ENCODE results near the gene KCTD1.

KCTD1 gene

DNA sequence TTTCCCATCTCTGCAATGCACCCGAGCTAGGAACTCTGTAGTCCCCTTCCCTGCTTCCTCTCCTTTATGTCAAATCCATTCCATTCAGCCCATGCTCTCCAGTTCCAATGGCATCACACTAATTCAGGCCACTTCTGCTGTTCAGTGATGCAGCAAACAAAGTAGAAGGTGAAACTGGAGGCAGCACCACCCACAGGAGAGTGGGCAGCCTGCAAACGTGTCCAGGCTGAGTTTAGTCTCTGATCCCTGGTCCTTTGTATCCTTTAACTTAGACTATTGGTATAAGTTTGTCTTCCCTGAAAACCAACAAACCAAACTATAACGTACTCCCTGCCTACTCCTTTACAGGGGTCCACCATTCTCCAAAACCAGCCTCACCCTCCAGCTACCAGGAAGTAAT lies 14.7 kb upstream of the KCTD1 start:
- Histone ChIP-seq H3K4me3 (replicated peaks; ENCODE audit: low read depth, low read length) (no peak overlapping the region), H3K36me3 (ENCODE audit: control insufficient read depth, insufficient read depth, low read length) (no peaks in the 10 kb centered on the region), H3K27me3 (replicated peaks; ENCODE audit: control insufficient read depth, insufficient read depth, low read length) (no peaks in the 10 kb centered on the region)
- TF ChIP-seq, protein P1, sequence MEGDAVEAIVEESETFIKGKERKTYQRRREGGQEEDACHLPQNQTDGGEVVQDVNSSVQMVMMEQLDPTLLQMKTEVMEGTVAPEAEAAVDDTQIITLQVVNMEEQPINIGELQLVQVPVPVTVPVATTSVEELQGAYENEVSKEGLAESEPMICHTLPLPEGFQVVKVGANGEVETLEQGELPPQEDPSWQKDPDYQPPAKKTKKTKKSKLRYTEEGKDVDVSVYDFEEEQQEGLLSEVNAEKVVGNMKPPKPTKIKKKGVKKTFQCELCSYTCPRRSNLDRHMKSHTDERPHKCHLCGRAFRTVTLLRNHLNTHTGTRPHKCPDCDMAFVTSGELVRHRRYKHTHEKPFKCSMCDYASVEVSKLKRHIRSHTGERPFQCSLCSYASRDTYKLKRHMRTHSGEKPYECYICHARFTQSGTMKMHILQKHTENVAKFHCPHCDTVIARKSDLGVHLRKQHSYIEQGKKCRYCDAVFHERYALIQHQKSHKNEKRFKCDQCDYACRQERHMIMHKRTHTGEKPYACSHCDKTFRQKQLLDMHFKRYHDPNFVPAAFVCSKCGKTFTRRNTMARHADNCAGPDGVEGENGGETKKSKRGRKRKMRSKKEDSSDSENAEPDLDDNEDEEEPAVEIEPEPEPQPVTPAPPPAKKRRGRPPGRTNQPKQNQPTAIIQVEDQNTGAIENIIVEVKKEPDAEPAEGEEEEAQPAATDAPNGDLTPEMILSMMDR (IDR thresholded peaks at IDR 0.05; ENCODE audit: insufficient read depth, low read length, poor library complexity, severe bottlenecking), result no peak
- DNase-seq (ENCODE audit: extremely low read depth, insufficient read length), result no peak

DNA sequence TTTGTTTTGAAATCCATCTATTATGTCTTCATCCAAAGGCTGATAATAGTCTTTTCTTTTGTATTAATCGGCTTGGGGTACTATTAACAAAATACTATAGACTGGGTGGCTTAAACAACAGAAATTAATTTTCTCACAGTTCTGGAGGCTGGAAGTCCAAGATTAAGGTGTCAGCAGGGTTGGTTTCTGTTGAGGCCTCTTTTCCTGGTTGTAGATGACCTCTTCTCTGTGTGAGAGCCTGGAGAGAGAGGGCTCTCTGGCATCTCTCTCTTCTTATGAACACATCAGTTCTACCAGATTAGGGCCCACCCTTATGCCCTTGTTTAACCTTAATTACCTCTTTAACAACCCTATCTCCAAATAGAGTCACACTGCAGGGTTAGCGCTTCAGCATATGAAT lies 14.2 kb upstream of the KCTD1 start:
- TF ChIP-seq, protein P1 (IDR thresholded peaks at IDR 0.05; ENCODE audit: insufficient read depth, low read length, poor library complexity, severe bottlenecking), result no peak
- H3K27me3 ChIP-seq (replicated peaks; ENCODE audit: control insufficient read depth, insufficient read depth, low read length), result no peaks in the 10 kb centered on the region
- no peak for DNase-seq (ENCODE audit: extremely low read depth, insufficient read length)
- no peak overlapping the region for H3K4me3 ChIP-seq (replicated peaks; ENCODE audit: low read depth, low read length)
- H3K36me3 ChIP-seq (ENCODE audit: control insufficient read depth, insufficient read depth, low read length), result no peaks in the 10 kb centered on the region

DNA sequence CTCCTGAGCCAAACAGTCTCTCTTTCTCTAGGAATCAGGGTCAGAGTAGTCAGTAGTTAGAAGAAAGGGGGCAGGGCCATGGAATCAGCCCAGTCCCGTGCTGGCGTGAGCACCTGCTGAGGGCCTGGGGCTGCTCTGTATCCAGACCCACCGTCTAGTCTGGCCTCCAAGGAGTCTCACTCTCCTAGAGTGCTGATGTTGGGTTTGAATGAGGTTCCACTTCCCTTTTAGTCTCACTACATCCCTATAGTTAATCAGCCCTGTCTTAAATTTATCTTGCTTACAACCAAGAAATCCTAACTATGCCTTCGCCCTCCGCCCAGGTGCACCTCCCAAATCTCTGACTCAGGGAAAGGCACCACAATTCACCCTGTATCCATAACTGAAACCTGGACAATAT lies 13.4 kb upstream of the KCTD1 start:
- DNase-seq (ENCODE audit: extremely low read depth, insufficient read length), result no peak
- Histone ChIP-seq H3K27me3 (replicated peaks; ENCODE audit: control insufficient read depth, insufficient read depth, low read length) (no peaks in the 10 kb centered on the region), H3K36me3 (ENCODE audit: control insufficient read depth, insufficient read depth, low read length) (no peaks in the 10 kb centered on the region), H3K4me3 (replicated peaks; ENCODE audit: low read depth, low read length) (no peak overlapping the region)
- TF ChIP-seq, protein P1 (IDR thresholded peaks at IDR 0.05; ENCODE audit: insufficient read depth, low read length, poor library complexity, severe bottlenecking), result no peak

DNA sequence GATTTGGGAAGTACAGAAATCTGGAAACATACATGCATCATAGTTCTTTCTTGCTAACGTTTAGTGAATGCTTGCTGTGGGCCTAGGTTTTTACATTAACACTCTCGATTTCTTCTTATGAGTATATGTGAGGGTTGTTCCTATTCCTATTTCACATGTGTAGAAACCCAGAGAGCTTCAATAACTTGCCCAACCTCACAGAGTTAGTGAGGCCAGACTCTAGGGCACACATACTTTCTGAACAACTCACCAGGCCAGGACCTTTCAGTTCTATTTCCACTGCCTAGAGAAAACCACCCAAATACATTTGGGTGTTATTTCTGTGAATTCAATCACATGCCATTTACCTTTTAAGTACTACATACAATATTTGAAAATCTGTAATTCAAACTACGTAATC lies 8.2 kb upstream of the KCTD1 start:
- H3K4me3 ChIP-seq (replicated peaks; ENCODE audit: low read depth, low read length), result no peak overlapping the region
- no peaks in the 10 kb centered on the region for H3K27me3 ChIP-seq (replicated peaks; ENCODE audit: control insufficient read depth, insufficient read depth, low read length)
- DNase-seq (ENCODE audit: extremely low read depth, insufficient read length), result peak; percentile 20
- H3K36me3 ChIP-seq (ENCODE audit: control insufficient read depth, insufficient read depth, low read length), result no peaks in the 10 kb centered on the region
- TF ChIP-seq, protein P1 (IDR thresholded peaks at IDR 0.05; ENCODE audit: insufficient read depth, low read length, poor library complexity, severe bottlenecking), result no peak

DNA sequence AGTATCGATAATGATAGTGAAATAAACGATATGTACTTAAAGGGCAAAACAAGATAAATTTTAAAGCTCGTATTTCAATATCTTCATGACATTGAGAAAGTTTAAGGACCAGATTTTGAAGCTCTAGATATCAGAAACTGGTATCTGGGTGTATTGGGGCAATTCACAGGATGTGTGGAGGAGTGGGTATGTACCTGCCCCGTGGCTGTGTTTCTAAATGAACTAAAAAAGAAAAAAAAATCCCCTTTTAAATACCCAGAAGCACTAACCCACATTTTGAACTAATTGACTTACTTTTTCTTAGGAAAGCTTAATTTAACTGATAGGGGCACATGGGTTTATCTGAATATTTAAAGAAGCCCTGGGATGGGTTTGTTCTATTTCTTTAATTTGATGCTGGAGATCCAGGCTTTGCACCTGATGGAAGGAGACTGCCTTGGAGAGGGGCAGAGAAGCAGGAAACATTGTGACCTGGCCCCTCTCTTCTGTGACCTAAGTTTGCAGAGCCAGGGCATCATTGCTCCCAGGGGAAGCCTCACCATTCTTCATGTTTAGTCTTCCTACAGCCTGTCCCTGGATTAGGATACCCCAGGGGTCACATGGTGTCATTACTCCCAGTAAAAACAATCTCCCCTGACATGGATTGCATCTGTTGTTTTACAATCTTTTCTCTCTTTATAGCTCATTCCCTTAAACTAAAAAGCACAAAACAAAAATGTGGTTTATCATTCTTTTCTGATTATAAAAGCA lies 7.6 kb upstream of the KCTD1 start:
- DNase-seq (ENCODE audit: extremely low read depth, insufficient read length), result no peak
- Histone ChIP-seq H3K36me3 (ENCODE audit: control insufficient read depth, insufficient read depth, low read length) (no peaks in the 10 kb centered on the region), H3K4me3 (replicated peaks; ENCODE audit: low read depth, low read length) (no peak overlapping the region), H3K27me3 (replicated peaks; ENCODE audit: control insufficient read depth, insufficient read depth, low read length) (no peaks in the 10 kb centered on the region)
- TF ChIP-seq, protein P1 (IDR thresholded peaks at IDR 0.05; ENCODE audit: insufficient read depth, low read length, poor library complexity, severe bottlenecking), result no peak

DNA sequence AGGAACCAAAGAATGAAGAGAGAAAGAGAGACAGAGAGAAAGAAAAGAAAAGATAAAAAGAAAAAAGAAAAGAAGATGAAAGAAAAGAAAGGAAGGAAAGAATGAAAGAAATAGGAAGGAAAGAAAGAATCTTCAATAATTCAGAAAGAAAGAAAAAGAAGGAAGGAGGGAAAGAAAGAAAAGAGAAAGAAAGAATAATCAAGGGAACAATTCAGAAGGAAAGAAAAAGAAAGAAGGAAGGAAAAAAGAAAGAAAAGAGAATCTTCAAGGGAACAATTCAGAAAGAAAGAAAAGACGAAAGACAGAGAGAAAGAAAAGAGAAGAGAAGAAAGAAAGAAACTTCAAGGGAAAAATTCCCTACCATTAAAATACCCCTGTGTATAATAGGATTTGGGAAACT lies 5.6 kb upstream of the KCTD1 start:
- Histone ChIP-seq H3K36me3 (ENCODE audit: control insufficient read depth, insufficient read depth, low read length) (no peaks in the 10 kb centered on the region), H3K27me3 (replicated peaks; ENCODE audit: control insufficient read depth, insufficient read depth, low read length) (no peaks in the 10 kb centered on the region), H3K4me3 (replicated peaks; ENCODE audit: low read depth, low read length) (no peak overlapping the region)
- no peak for DNase-seq (ENCODE audit: extremely low read depth, insufficient read length)
- TF ChIP-seq, protein P1 (IDR thresholded peaks at IDR 0.05; ENCODE audit: insufficient read depth, low read length, poor library complexity, severe bottlenecking), result no peak
